PFSK-1 (cell line): ENCODE measurements around the gene MRPL3.

Experiments used
- POLR2AphosphoS5 ChIP-seq: IDR thresholded peaks from 2 replicates; pipeline ENCODE4 v1.6.1; 2012; ENCODE audit warnings: low read depth, mild to moderate bottlenecking, control low read depth, low read length, moderate library complexity
- REST ChIP-seq, 2 experiments: IDR thresholded peaks; 2 replicates each; pipeline versions ENCODE4 v1.6.1 to v1.8.0; 2011 to 2012; ENCODE audit warnings: low read depth in 2 of 2, low read length in 2 of 2, control low read depth in 1 of 2, inconsistent platforms in 1 of 2, mild to moderate bottlenecking in 1 of 2, moderate library complexity in 1 of 2; ENCODE audit not compliant: insufficient read depth in 1 of 2
- SIN3A ChIP-seq: IDR thresholded peaks from 2 replicates; pipeline ENCODE4 v1.6.1; 2012; ENCODE audit warnings: mild to moderate bottlenecking, low read length, moderate library complexity, borderline replicate concordance; ENCODE audit not compliant: insufficient read depth

GRCh38 chr3:131444180-131444579, 58.6 kb downstream of the MRPL3 start:
- TF ChIP-seq SIN3A: no peak
- TF ChIP-seq POLR2AphosphoS5: no peak
- no peak for TF ChIP-seq REST (IDR thresholded peaks at IDR 0.05; ENCODE audit: insufficient read depth in 1 of 2, low read depth in 2 of 2, low read length in 2 of 2)
